Measurements from ENCODE around the gene MED12. TPM values are rescaled to one million over a fixed set of nuclear protein-coding genes. Genes with fewer than 3 reads are reported as not detected.

MED12 gene
- total and polyA plus RNA-seq, 8 donors = 6.2 to 53.3 (median 27.9) TPM

DNA sequence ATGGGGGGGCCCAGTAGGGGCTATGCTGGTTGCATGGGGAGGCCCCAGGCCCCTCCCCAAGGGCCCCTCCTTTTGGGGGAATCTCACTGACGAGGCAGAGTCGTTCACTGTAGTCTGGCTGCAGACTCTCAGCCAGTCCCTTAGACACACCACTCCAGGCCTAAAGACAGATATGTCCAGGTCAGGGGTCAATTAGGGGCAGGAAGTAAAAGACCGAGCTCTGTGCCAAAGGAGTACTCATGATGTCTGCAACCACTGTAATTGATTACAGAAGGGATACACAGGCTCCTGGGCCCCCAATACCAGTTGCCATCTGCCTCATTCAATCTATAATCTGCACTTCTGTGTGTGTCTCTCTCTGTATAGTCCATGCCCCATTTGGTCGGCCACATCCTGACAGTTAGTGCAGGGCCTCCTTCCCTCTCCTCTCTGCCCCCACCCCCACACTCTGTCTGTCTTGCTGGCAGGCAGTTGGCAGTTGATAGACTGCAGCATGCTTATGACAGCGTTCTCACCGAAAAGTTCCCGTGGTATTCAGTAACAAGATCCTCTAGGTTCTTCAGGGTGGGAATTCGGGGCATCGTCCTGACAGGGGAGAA lies 10.5 kb upstream of the MED12 start:
- H3K4me3 ChIP-seq = peak overlapping the region in 1 of 4 donors; percentile 4
- H3K36me3 ChIP-seq = no peaks in the 10 kb centered on the region
- 29 to 63% (median 58%) methylated on average over 1 to 9 of the region's 9 CpGs for WGBS, 5 donors
- intact Hi-C loops (cut with DNase I; ENCODE audit: low total_unique reads) = no loop called here
- no peaks in the 10 kb centered on the region for H3K27me3 ChIP-seq
- H3K4me1 ChIP-seq = peaks cover 0 to 12% (median 7%) of the 10 kb centered on the region in 4 donors
- no peaks in the 10 kb centered on the region for H3K9me3 ChIP-seq
- DNase-seq = no peak
- TF ChIP-seq EP300 (IDR thresholded peaks at IDR 0.05) (no peak), POLR2AphosphoS5 (IDR thresholded peaks at IDR 0.05) (no peak), POLR2A (IDR thresholded peaks at IDR 0.05) (no peak)
- TF ChIP-seq, protein P1, sequence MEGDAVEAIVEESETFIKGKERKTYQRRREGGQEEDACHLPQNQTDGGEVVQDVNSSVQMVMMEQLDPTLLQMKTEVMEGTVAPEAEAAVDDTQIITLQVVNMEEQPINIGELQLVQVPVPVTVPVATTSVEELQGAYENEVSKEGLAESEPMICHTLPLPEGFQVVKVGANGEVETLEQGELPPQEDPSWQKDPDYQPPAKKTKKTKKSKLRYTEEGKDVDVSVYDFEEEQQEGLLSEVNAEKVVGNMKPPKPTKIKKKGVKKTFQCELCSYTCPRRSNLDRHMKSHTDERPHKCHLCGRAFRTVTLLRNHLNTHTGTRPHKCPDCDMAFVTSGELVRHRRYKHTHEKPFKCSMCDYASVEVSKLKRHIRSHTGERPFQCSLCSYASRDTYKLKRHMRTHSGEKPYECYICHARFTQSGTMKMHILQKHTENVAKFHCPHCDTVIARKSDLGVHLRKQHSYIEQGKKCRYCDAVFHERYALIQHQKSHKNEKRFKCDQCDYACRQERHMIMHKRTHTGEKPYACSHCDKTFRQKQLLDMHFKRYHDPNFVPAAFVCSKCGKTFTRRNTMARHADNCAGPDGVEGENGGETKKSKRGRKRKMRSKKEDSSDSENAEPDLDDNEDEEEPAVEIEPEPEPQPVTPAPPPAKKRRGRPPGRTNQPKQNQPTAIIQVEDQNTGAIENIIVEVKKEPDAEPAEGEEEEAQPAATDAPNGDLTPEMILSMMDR (IDR thresholded peaks at IDR 0.05) = no peak
- H3K27ac ChIP-seq = no peak overlapping the region

DNA sequence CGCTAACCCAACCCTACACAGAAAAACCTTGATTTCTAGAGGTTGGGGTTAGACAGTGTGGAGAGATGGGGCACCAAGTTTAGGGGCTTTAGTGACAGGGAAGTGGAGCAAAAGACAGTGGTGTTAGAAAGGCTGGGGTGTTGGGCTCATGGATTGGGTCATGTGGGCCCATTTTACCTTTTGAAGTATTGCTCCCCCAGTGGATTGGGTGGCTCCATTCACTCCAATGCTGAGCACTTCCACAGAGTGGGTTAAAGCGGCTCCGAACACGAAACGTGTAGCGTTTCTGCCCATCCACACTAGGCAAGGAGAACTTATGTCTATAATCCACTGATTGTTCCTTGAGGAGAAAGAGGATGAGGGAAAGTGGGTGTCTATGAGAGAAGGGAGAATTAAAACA lies 9.3 kb upstream of the MED12 start:
- H3K36me3 ChIP-seq = no peaks in the 10 kb centered on the region
- DNase-seq = no peak
- no peak overlapping the region for H3K27ac ChIP-seq
- H3K27me3 ChIP-seq = no peaks in the 10 kb centered on the region
- intact Hi-C loops (cut with DNase I; ENCODE audit: low total_unique reads) = no loop called here
- TF ChIP-seq, protein P1 (IDR thresholded peaks at IDR 0.05) = no peak
- TF ChIP-seq POLR2A (IDR thresholded peaks at IDR 0.05) = no peak
- no peaks in the 10 kb centered on the region for H3K9me3 ChIP-seq
- no peak overlapping the region for H3K4me3 ChIP-seq
- WGBS, 5 donors = 75 to 96% (median 83%) methylated on average over 6 of the region's 6 CpGs
- H3K4me1 ChIP-seq = peaks cover 0 to 3% (median under 1%) of the 10 kb centered on the region in 4 donors

DNA sequence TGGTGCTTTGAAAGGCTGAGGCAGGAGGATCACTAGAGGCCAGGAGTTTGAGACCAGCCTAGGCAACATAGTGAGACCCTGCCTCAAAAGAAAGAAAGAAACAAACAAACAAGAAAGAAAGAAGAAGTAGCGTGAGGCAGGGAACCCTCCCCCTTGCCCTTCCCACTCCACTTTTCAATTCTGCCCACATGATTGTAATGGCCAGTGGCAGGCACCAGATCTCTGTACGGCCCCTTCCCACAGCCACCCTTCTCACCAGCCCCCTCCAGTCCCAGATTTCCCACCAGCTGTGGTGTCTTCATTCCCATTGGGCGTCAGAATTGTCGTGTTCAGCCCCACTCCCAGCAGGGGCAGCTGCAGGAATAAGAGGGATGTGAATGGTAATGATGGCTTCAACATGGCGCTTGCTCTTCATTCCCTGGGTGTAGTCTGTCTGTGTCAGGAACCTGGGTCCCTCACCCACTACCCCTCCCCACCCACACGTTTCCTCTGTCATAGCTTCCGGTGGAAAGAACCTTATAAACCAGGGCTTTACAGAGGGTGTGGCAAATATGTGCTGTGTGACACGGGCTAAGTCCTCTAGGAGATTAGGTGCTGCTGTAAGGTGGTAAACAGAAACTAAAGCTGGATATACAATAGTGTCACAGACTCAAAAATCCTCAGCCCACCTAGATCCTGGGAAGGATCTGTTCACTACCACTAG lies 7.1 kb upstream of the MED12 start, which contains the start of gene IL2RG:
TSS of gene IL2RG (minus strand) at position 437 of the 703 bp plus-strand sequence. CDS start at position 399, 38 bp downstream.
- Histone ChIP-seq H3K4me3 (peak within 1 kb of the TSS in 3 of 4 donors; percentile 13 to 24 (median 23)), H3K4me1 (no peaks in the 10 kb centered on the region), H3K9me3 (no peaks in the 10 kb centered on the region), H3K27me3 (no peaks in the 10 kb centered on the region), H3K36me3 (no peaks in the 10 kb centered on the region), H3K27ac (peak within 1 kb of the TSS; percentile 33 to 71 (median 51))
- DNase-seq = peak; percentile 46 to 88
- intact Hi-C loops (cut with DNase I; ENCODE audit: low total_unique reads) = no loop called here
- TF ChIP-seq POLR2A (IDR thresholded peaks at IDR 0.05) = no peak
- no peak for TF ChIP-seq EP300 (IDR thresholded peaks at IDR 0.05)
- TF ChIP-seq POLR2AphosphoS5 (IDR thresholded peaks at IDR 0.05) = peak in 2 of 3 donors; percentile 71 to 87
- TF ChIP-seq, protein P1 (IDR thresholded peaks at IDR 0.05) = no peak
- WGBS, 5 donors = 35 to 56% (median 48%) methylated on average over 8 of the region's 8 CpGs

DNA sequence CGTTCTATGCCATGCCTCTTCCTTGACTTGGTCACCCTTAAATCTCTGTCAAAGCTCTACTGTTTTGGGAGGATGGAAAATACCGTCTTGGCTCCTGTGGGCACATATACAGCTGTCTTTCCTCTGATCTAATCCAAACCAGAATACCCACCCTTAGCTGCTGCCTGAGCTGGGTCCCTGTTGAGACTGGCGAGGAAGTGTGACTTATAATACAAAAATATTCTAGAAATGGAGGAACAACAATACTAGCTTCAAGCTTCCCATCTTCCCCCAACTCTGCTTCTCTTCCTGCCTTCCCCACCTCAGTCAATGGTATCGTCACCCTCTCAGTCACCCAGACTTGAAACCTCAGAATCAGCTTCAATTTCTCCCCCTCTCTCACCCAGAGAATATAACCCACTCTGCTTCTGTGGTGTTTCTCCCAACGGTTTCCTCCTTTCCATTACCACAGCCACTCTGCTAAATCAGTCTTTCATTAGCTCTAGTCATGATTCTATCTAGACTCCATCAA lies 6.4 kb upstream of the MED12 start:
- no peak for DNase-seq
- WGBS, 5 donors = 51 to 59% (median 53%) methylated on average over 5 of the region's 5 CpGs
- no peaks in the 10 kb centered on the region for H3K36me3 ChIP-seq
- peak overlapping the region; percentile 10 to 71 (median 51) for H3K27ac ChIP-seq
- no peaks in the 10 kb centered on the region for H3K4me1 ChIP-seq
- no peak overlapping the region for H3K4me3 ChIP-seq
- intact Hi-C loops (cut with DNase I; ENCODE audit: low total_unique reads) = no loop called here
- TF ChIP-seq POLR2AphosphoS5 (IDR thresholded peaks at IDR 0.05) (no peak), EP300 (IDR thresholded peaks at IDR 0.05) (no peak)
- TF ChIP-seq, protein P1 (IDR thresholded peaks at IDR 0.05) = no peak
- H3K27me3 ChIP-seq = no peaks in the 10 kb centered on the region
- no peaks in the 10 kb centered on the region for H3K9me3 ChIP-seq

Measured in stomach (tissue), 9 donors.